Measurements from ENCODE around the gene RGS18. TPM values are rescaled to one million over a fixed set of nuclear protein-coding genes. Genes with fewer than 3 reads are reported as not detected.

RGS18 gene
- total RNA-seq, 3 donors from 2014 or later, result 0.75 to 2.2 (median 1.7) TPM

DNA sequence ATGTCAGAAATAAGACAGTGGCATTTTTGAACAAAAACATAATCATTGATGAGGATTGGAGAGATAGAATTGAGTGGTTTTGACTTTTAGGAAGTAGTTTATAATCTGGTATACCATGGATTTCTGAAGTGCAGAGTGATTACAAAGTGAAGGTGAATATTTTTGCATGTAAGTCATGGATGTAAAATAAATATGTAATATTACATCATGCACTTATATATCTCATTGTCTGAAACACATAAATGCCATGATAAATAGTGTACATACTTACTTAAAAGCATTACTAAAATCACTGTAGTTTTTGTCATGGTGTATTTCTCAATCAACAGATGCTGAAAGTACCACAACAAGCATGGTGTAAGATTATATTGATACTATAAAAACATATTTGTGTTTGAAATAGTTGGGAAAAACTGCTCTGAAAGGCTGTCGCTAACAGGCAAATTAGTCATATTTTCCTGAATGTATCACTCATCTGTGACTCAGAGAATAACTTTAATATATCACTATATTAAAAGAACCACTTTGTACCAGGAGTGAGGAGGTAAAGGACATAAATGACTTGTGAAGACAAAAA is 24.8 kb upstream of the RGS18 start:
- Histone ChIP-seq H3K36me3 (ENCODE audit: low read depth) (no peaks in the 10 kb centered on the region), H3K4me1 (ENCODE audit: low read depth) (no peaks in the 10 kb centered on the region), H3K4me3 (no peak overlapping the region), H3K9me3 (no peaks in the 10 kb centered on the region)
- ATAC-seq (no peak), DNase-seq (no peak)
- intact Hi-C loops (cut with DNase I, micrococcal nuclease), result no loop called here
- TF ChIP-seq, protein P1, sequence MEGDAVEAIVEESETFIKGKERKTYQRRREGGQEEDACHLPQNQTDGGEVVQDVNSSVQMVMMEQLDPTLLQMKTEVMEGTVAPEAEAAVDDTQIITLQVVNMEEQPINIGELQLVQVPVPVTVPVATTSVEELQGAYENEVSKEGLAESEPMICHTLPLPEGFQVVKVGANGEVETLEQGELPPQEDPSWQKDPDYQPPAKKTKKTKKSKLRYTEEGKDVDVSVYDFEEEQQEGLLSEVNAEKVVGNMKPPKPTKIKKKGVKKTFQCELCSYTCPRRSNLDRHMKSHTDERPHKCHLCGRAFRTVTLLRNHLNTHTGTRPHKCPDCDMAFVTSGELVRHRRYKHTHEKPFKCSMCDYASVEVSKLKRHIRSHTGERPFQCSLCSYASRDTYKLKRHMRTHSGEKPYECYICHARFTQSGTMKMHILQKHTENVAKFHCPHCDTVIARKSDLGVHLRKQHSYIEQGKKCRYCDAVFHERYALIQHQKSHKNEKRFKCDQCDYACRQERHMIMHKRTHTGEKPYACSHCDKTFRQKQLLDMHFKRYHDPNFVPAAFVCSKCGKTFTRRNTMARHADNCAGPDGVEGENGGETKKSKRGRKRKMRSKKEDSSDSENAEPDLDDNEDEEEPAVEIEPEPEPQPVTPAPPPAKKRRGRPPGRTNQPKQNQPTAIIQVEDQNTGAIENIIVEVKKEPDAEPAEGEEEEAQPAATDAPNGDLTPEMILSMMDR (IDR thresholded peaks at IDR 0.05), result no peak

DNA sequence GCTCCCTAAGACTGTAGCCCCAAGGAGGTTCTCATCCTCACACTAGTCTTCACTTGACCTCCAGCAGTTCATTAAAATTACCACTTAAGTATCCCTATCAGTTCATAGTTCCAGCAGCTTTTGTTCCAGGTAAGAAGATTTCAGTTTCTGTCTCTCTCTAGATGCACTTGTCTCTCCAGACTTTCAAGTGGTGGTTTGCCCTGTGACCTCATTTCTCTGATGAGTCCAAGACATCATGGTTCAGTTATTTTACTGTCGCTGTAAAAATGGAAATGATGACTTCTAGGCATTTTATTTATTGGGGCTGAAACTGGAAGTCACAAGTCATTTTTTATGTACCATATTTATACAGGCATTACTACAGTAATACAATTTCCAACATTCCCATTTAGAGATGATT is 17.9 kb upstream of the RGS18 start:
- intact Hi-C loops (cut with DNase I, micrococcal nuclease), result no loop called here
- TF ChIP-seq, protein P1 (IDR thresholded peaks at IDR 0.05), result no peak
- Histone ChIP-seq H3K9me3 (no peaks in the 10 kb centered on the region), H3K4me1 (ENCODE audit: low read depth) (no peaks in the 10 kb centered on the region), H3K36me3 (ENCODE audit: low read depth) (no peaks in the 10 kb centered on the region), H3K4me3 (no peak overlapping the region)
- no peak for ATAC-seq
- DNase-seq, result no peak

DNA sequence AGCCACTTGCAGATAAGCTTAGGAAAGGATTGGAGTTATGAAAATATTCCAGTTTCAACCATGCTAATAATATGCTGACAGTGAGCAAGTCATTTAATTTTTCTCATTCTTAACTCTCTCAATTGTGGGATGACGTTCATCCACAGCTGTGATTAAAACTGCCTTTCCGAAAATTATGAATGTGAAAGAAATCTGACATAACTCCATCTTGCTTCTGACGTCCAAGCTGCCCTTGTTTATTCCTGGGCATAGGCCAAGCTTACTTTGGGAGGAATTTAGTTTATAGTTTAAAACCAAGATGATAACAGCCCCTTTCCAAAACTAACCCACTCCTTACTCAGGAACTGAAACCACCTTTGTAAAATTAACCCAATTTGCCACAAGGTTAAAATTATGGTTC is 11.0 kb upstream of the RGS18 start:
- TF ChIP-seq, protein P1 (IDR thresholded peaks at IDR 0.05), result no peak
- DNase-seq (no peak), ATAC-seq (no peak)
- no peaks in the 10 kb centered on the region for H3K36me3 ChIP-seq (ENCODE audit: low read depth)
- H3K4me1 ChIP-seq (ENCODE audit: low read depth), result no peaks in the 10 kb centered on the region
- H3K9me3 ChIP-seq, result no peaks in the 10 kb centered on the region
- H3K4me3 ChIP-seq, result no peak overlapping the region
- intact Hi-C loops (cut with DNase I, micrococcal nuclease), result no loop called here

DNA sequence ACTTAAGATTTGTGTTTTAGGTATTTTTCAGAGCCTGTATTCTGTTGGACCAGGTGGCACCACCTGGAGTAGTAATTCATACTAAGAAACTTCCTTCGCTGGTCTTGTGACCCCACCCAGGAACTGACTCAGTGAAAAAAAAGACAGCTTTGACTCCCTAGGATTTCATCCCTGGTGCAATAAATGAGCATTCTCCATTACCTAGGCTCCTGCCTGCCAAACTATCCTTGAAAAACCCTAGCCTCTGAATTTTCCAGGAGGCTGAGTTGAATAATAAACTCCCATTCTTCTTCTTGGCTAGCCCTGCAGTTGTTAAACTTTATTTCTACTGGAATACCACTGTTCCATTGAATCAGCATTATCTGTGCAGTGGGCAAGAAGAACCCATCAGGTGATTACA is 10.6 kb upstream of the RGS18 start:
- ATAC-seq (no peak), DNase-seq (no peak)
- no peaks in the 10 kb centered on the region for H3K36me3 ChIP-seq (ENCODE audit: low read depth)
- H3K9me3 ChIP-seq, result no peaks in the 10 kb centered on the region
- intact Hi-C loops (cut with DNase I, micrococcal nuclease), result no loop called here
- H3K4me3 ChIP-seq, result no peak overlapping the region
- TF ChIP-seq, protein P1 (IDR thresholded peaks at IDR 0.05), result no peak
- H3K4me1 ChIP-seq (ENCODE audit: low read depth), result no peaks in the 10 kb centered on the region

DNA sequence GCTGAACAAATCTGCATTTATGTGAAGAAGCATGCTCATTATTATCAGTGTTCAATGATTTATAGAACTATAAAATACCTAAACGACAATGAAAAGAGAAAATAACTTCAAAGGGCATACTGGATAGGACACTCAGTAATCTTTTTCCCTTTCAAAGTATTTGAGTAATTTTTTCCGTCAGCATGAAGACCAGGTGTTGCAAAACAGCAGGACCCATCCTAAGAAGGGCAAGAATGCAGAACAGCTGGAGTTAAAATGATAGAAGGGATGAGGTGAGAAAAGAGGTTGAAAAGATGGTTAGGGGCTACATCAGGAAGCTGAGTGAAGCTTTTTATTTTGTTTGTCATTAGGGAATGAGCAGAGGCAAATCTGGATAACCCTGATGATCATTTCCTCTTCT is 7.1 kb upstream of the RGS18 start:
- no peaks in the 10 kb centered on the region for H3K36me3 ChIP-seq (ENCODE audit: low read depth)
- DNase-seq, result no peak
- no peak for ATAC-seq
- H3K4me3 ChIP-seq, result no peak overlapping the region
- TF ChIP-seq, protein P1 (IDR thresholded peaks at IDR 0.05), result no peak
- intact Hi-C loops (cut with DNase I, micrococcal nuclease), result no loop called here
- H3K4me1 ChIP-seq (ENCODE audit: low read depth), result no peaks in the 10 kb centered on the region
- H3K9me3 ChIP-seq, result no peaks in the 10 kb centered on the region

DNA sequence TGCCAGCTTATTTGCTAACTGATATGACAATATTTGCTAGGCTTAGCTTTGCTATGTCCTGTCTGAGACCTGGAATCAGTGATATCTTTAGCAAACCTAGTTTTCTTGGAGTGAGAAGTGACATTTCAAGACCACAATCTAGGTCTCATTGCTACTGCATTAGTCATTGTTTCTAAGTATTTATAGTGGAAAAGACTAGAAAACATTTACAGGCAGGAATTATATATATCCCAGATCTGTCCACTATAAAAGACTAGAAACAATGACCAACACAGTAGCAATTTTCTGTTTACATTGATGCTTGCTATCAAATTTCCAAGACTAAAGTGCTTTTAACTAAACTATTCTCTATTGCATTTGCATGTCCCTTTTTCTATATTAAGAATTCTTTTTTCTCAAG is 5.0 kb upstream of the RGS18 start:
- Histone ChIP-seq H3K4me1 (ENCODE audit: low read depth) (no peaks in the 10 kb centered on the region), H3K36me3 (ENCODE audit: low read depth) (no peaks in the 10 kb centered on the region), H3K9me3 (no peaks in the 10 kb centered on the region), H3K4me3 (no peak overlapping the region)
- TF ChIP-seq, protein P1 (IDR thresholded peaks at IDR 0.05), result no peak
- intact Hi-C loops (cut with DNase I, micrococcal nuclease), result no loop called here
- DNase-seq, result no peak
- ATAC-seq, result no peak

Data from mucosa of descending colon (tissue), 3 donors.